OCI-LY7 (cell line): Measurements from ENCODE around the gene TRIM5. TPM values are rescaled to one million over a fixed set of nuclear protein-coding genes. Genes with fewer than 3 reads are reported as not detected.

Source experiments
- BruUV-seq: library from RNA; stranded (reverse); fragments of 400-500 nt; replicated peaks from 2 replicates; lab custom pipeline; 2021; lab: Mats Ljungman, UMichigan
- CTCF ChIA-PET: fragments of 300-600 bp; sonication (Branson Sonifier 250); formaldehyde crosslinking; loops from one replicate; lab custom pipeline; 2022; ENCODE audit warnings: antibody characterized with exemption; ENCODE audit not compliant: unreplicated experiment; lab: Charles Lee
- POLR2A ChIA-PET: fragments of 300-600 bp; sonication (Branson Sonifier 250); formaldehyde crosslinking; loops from one replicate; lab custom pipeline; 2022; ENCODE audit warnings: antibody characterized with exemption; lab: Charles Lee
- DNase-seq: peaks from one replicate; pipeline ENCODE4 v3.0.0-alpha.2; 2015; ENCODE audit warnings: low spot score
- H2AFZ ChIP-seq: fragments of 200-600 bp; sonication (generic), shearing (Covaris generic); 2 replicates; pipeline ENCODE4 v1.6.1; 2014; ENCODE audit warnings: mild to moderate bottlenecking, antibody characterized with exemption, low read length, moderate library complexity
- H3K27ac ChIP-seq: fragments of 200-600 bp; sonication (generic); 2 replicates; pipeline ENCODE4 v1.5.1; 2014; ENCODE audit warnings: mixed run types, low read depth, mild to moderate bottlenecking, moderate library complexity, low read length, inconsistent platforms; ENCODE audit not compliant: poor library complexity, severe bottlenecking
- H3K36me3 ChIP-seq: fragments of 200-600 bp; sonication (generic); 2 replicates; pipeline ENCODE4 v1.6.1; 2014; ENCODE audit warnings: mild to moderate bottlenecking, antibody characterized with exemption, low read length, moderate library complexity, mixed read lengths; ENCODE audit not compliant: insufficient read depth
- H3K4me1 ChIP-seq: fragments of 200-600 bp; sonication (generic); 2 replicates; pipeline ENCODE4 v1.5.1; 2014; ENCODE audit warnings: mild to moderate bottlenecking, low read length; ENCODE audit not compliant: insufficient read depth, poor library complexity, severe bottlenecking
- H3K4me2 ChIP-seq: fragments of 200-600 bp; sonication (generic); 2 replicates; pipeline ENCODE4 v1.6.1; 2014; ENCODE audit warnings: mild to moderate bottlenecking, low read length
- H3K4me3 ChIP-seq: fragments of 200-600 bp; sonication (generic); 2 replicates; pipeline ENCODE4 v1.5.1; 2014; ENCODE audit warnings: mild to moderate bottlenecking, low read depth, low read length; ENCODE audit not compliant: poor library complexity, severe bottlenecking
- H3K79me2 ChIP-seq: fragments of 200-600 bp; sonication (generic); 2 replicates; pipeline ENCODE4 v1.6.1; 2016; ENCODE audit warnings: low read depth, mild to moderate bottlenecking, low read length, moderate library complexity, mixed read lengths; ENCODE audit not compliant: insufficient read depth
- H3K9me2 ChIP-seq: fragments of 200-600 bp; sonication (generic); 2 replicates; pipeline ENCODE4 v1.6.1; 2016; ENCODE audit warnings: mild to moderate bottlenecking, low read length, mixed read lengths; ENCODE audit not compliant: insufficient read depth
- H3K9me3 ChIP-seq: fragments of 200-600 bp; sonication (generic); 2 replicates; pipeline ENCODE4 v1.6.1; 2014; ENCODE audit warnings: mild to moderate bottlenecking, mixed run types, low read length, mixed read lengths
- H4K20me1 ChIP-seq: fragments of 200-600 bp; sonication (generic); 2 replicates; pipeline ENCODE4 v1.6.1; 2014; ENCODE audit warnings: mild to moderate bottlenecking, antibody characterized with exemption, low read length, moderate library complexity, mixed read lengths; ENCODE audit not compliant: insufficient read depth
- EZH2phosphoT487 ChIP-seq: fragments of 200-600 bp; sonication (generic); IDR thresholded peaks from 2 replicates; pipeline ENCODE4 v1.6.1; 2018; ENCODE audit warnings: low read depth, borderline replicate concordance, mild to moderate bottlenecking, mixed run types, antibody characterized with exemption, low read length, moderate library complexity, mixed read lengths
- intact Hi-C: fragments of 100-400 bp; cut with micrococcal nuclease; formaldehyde crosslinking; loops from one replicate; pipeline ENCODE4 v1.10.0; 2022; ENCODE audit not compliant: unreplicated experiment
- total RNA-seq, 2 experiments: library from RNA; depleted of rRNA in 1 of 2; stranded (reverse); fragments of >200 nt in 1 of 2; shearing (Covaris generic) in 1 of 2; gene quantifications; 2 replicates each; pipeline ENCODE4 v1.2.3, GENCODE V29; 2014 to 2022
- TF ChIP-seq, protein P1 (sequence below): fragments of 200-600 bp; sonication (generic); conservative IDR thresholded peaks from 2 replicates; pipeline ENCODE4 v1.5.1; 2014; ENCODE audit warnings: mild to moderate bottlenecking, antibody characterized with exemption, low read length, moderate library complexity, mixed read lengths

The TRIM5 gene
- total RNA-seq, 2 experiments from 2014 or later, result 19.6 to 22.5 TPM

DNA sequence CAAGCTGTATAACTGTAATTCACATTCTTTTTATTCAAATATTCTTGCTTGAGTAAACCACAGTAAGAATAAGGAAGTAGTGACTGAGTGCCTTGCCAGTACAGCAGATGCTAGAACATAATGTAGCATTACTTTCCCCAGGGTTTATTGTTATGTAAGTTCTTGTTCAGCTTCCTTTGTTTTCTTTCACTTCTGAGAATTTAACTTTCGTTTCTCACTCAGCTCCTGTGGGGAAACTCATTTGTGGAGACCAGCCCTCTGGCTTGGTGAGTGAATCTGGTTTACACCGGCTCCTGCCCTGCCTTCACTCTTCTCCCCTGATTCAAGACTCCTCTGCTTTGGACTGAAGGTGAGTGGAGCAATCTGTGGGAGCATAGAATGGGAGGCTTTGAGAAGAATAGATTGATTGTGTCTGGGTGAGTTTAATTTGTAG is 4.7 kb upstream of the TRIM5 start, which contains the start of gene TRIM22:
TRIM22 (plus strand) TSS at position 240 of the 433 bp plus-strand sequence. CDS start 6,443 bp downstream, outside the sequence.
- Histone ChIP-seq H3K36me3 (peaks cover 3% of the 10 kb centered on the region; the same call in 1 of the 2 replicates), H3K4me1 (peaks cover 23% of the 10 kb centered on the region), H3K27ac (peak within 1 kb of the TSS; percentile 89), H3K9me2 (no peaks in the 10 kb centered on the region), H3K9me3 (no peaks in the 10 kb centered on the region), H3K4me3 (peak within 1 kb of the TSS; percentile 72), H2AFZ (peak within 1 kb of the TSS; percentile 73), H3K4me2 (peak within 1 kb of the TSS; percentile 85), H3K79me2 (peaks cover 26% of the 10 kb centered on the region; the same call in 1 of the 2 replicates), H4K20me1 (no peaks in the 10 kb centered on the region)
- intact Hi-C loops, result loop anchor here (10.0 kb wide), 1 partner anchor 545 kb away; the partner anchor contains the start of genes CNGA4 and FHIP1B
- ChIA-PET POLR2A (interaction anchor here (0.6 to 4.9 kb wide), 7 partner anchors 11 to 1747 kb away, joined by 3 to 26 read pairs (median 6); partner anchors contain the start of gene TRIM34), CTCF (no interaction called here)
- BruUV-seq, result no TSS peak
- DNase-seq, result peak; percentile 86
- TF ChIP-seq, protein P1, sequence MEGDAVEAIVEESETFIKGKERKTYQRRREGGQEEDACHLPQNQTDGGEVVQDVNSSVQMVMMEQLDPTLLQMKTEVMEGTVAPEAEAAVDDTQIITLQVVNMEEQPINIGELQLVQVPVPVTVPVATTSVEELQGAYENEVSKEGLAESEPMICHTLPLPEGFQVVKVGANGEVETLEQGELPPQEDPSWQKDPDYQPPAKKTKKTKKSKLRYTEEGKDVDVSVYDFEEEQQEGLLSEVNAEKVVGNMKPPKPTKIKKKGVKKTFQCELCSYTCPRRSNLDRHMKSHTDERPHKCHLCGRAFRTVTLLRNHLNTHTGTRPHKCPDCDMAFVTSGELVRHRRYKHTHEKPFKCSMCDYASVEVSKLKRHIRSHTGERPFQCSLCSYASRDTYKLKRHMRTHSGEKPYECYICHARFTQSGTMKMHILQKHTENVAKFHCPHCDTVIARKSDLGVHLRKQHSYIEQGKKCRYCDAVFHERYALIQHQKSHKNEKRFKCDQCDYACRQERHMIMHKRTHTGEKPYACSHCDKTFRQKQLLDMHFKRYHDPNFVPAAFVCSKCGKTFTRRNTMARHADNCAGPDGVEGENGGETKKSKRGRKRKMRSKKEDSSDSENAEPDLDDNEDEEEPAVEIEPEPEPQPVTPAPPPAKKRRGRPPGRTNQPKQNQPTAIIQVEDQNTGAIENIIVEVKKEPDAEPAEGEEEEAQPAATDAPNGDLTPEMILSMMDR, result no peak
- TF ChIP-seq EZH2phosphoT487, result no peak

DNA sequence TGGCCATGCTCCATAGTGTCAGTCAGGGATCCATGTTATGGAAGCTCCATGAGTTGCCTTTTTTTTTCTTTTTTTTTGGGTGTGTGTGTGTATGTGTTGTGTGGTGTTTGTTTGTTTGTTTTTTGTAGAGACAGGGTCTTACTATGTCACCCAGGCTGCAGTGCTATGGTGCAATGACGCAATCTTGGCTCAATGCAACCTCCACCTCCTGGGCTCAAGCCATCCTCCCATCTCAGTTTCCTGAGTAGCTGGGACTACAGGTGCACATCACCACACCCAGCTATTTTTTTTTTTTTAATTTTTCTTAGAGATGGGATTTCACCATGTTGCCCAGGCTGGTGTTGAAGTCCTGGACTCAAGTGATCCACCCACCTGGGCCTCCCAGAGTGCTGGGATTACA is 3.6 kb upstream of the TRIM5 start:
- CTCF ChIA-PET, result no interaction called here
- Histone ChIP-seq H4K20me1 (no peaks in the 10 kb centered on the region), H3K4me3 (no peak overlapping the region), H3K4me2 (peak overlapping the region; percentile 85; the same call in 1 of the 2 replicates), H3K36me3 (no peaks in the 10 kb centered on the region), H3K9me3 (no peaks in the 10 kb centered on the region), H3K79me2 (peaks cover 33% of the 10 kb centered on the region; the same call in 1 of the 2 replicates), H3K9me2 (no peaks in the 10 kb centered on the region), H2AFZ (peak overlapping the region; percentile 73; the same call in 1 of the 2 replicates), H3K27ac (peak overlapping the region; percentile 89), H3K4me1 (peaks cover 29% of the 10 kb centered on the region)
- TF ChIP-seq EZH2phosphoT487, result no peak
- TF ChIP-seq, protein P1, result no peak
- intact Hi-C loops, result loop anchor here (10.0 kb wide), 1 partner anchor 546 kb away; the partner anchor contains the start of genes CNGA4 and FHIP1B
- no peak for DNase-seq
- POLR2A ChIA-PET, result interaction anchor here (0.6 to 4.9 kb wide), 4 partner anchors 10 to 292 kb away, joined by 3 to 26 read pairs (median 6); no protein-coding TSS in a partner anchor
- no TSS peak for BruUV-seq

DNA sequence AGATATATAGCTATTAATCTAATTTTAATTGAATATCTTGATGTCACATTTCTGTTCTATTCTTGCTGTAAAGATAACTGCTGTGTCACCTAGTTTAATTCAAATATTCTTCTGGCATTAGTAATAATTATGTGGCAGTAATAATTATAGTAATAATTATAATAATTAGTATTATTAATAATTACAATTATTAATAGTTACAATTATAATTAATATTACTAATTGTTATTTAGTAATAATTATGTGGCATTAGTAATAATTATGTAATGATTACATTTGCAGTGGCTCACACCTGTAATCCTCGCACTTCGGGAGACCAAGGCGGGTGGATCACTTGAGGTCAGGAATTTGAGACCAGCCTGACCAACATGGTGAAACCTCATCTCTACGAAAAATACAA is 1.6 kb upstream of the TRIM5 start:
- H4K20me1 ChIP-seq, result no peaks in the 10 kb centered on the region
- H2AFZ ChIP-seq, result no peak overlapping the region
- no peak overlapping the region for H3K4me2 ChIP-seq
- TF ChIP-seq, protein P1, result no peak
- no peak for TF ChIP-seq EZH2phosphoT487
- intact Hi-C loops, result loop anchor here (10.0 kb wide), 1 partner anchor 548 kb away; the partner anchor contains the start of genes CNGA4 and FHIP1B
- no peaks in the 10 kb centered on the region for H3K9me2 ChIP-seq
- ChIA-PET CTCF (no interaction called here), POLR2A (interaction anchor here (0.9 to 1.0 kb wide), 2 partner anchors 26 to 410 kb away, joined by 3 to 5 read pairs; no protein-coding TSS in a partner anchor)
- H3K4me1 ChIP-seq, result peaks cover 22% of the 10 kb centered on the region
- no TSS peak for BruUV-seq
- no peak overlapping the region for H3K4me3 ChIP-seq
- no peaks in the 10 kb centered on the region for H3K9me3 ChIP-seq
- H3K27ac ChIP-seq, result no peak overlapping the region
- DNase-seq, result no peak
- H3K36me3 ChIP-seq, result no peaks in the 10 kb centered on the region
- H3K79me2 ChIP-seq, result peaks cover 21% of the 10 kb centered on the region; the same call in 1 of the 2 replicates
